HG03103 (cell line): ENCODE measurements around the gene MYO3A.
"Not testable (repeated sequence)": the region's sequence is repeated elsewhere in the genome, so short reads cannot be mapped to it uniquely, and the experiment has no call there.

Experiments used
- ATAC-seq: cut with Tn5 transposase; IDR thresholded peaks from one replicate; pipeline ENCODE4 v1.9.1; 2021; ENCODE audit warnings: low read depth; ENCODE audit not compliant: unreplicated experiment

MYO3A gene

GRCh38 chr10:25978771-25979170, 44.7 kb downstream of the MYO3A start:
- no peak for ATAC-seq

GRCh38 chr10:25982107-25982506, 48.1 kb downstream of the MYO3A start:
- no peak for ATAC-seq

DNA sequence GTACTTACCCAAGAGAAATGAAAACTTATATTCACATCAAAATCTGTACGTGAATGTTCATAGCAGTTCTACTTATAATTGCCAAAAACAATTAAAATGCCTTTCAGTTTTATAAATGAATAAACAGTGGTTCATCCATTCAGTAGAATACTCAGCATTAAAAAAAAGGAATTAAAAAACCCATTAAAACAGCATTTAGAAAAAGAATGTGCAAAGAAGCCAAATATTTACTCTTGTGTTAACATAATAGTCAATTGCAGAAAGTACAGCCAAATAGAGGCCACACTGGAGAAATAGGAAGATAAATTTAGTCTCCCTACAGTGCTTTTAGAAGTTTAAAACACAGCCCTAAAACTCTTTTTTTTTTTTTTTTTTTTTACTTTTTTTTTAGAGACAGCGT, 54.6 kb downstream of the MYO3A start:
- ATAC-seq = no peak

DNA sequence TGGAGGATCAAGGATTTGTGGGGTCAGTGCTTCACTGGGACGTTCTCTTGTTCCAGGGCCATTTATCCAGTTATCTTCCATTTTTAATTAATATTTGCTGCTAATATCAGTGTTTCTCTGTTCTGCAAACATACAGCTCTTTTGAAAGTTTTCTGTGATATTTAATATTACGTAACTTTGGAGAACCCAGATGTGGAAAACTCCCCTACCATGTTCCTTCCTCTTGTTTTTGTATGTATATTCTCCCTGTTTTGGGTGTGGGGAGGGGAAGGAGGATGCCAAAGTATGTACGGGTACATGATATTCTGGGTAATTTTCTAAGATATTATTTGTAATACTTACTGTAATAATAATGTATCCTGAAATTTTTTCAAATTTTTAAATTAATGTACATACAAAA, 55.9 kb downstream of the MYO3A start:
- no peak for ATAC-seq

DNA sequence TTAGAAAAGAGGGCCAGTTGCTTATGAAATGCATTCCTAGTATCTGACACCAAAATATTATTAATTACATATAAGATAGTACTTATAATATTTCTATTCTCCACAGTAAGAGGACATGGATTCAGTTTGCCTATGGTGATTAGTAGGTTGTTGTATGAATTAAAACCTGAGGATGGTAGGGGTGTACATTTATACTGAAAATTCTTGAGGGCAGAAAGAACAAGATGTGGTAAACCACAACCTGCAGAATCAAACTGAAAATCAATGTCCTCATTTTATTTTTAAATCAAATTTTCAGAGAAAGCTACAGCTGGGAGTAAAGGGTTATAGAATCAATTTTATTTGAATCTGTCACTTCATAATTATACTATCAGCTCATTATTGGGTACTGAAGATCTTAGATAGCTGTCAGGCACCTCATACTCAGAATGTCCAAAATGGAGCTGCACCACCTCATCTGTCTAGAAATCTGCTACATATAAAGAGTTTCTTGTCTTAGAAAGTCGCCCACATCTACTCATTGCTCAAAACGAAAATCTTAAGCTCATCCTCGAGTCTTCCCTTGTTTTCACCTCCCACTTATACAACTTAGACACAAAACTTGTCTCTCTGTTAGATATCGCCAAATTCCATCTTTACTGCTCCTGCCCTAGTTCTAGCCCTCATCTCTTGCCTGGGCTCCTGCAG, 65.4 kb downstream of the MYO3A start:
- ATAC-seq = no peak

DNA sequence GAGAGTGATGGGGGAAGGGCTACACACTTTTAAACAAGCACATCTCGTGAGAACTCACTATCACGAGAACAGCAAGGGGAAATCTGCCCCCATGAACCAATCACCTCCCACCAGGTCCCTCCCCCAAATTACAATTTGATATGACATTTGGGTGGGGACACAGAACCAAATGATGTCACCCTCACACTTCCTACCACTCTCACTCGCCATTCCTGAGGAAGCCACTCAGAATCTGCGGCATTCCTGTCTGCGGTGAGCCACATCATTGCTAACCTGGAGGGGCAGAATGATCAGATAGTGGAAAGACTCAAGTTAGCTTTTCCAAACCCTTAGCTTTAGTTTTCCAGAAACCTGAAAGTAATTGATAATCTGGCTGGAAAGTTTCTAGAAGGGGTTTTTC, 66.9 kb downstream of the MYO3A start:
- ATAC-seq = no peak

- not testable (repeated sequence) for ATAC-seq
Observed at GRCh38 chr10:26002466-26002865, 68.4 kb downstream of the MYO3A start.

DNA sequence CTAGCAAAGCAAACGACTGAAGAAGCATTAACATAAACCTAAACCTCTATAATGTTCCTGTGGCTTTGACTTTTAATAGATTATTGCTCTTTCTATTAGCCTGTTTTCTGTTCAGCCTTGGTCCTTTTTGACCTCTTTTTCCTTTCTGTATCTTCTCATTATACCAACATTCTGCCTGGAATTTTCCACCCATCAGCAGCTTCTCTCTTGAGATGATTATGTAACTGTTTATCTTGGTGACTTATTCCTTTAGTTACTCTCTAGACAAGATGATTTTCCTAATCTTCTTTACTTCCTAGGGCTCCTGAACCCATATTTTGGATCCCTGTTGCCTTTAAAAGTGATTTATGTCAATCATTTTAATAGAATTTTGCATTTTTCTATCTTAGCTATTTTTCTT, 81.1 kb downstream of the MYO3A start:
- ATAC-seq = no peak

DNA sequence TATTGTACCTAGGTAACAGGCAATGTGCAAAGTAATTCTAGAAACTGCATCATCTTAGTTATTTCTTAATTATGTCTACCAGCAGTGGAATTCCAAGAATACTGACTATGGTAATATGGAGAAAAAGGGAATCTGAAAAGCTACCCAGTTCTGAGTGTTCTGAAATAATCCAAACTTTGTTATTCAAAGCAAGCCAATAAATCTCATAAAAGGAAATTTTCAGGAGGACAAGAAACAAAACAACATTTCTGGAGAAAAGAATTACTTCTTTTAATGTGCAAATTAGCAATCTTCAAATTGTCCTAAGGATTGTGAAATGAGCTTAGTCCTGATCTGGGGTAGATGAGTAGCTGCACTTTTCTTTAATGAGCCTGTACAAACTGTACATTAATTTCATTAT, 88.8 kb downstream of the MYO3A start:
- no peak for ATAC-seq

DNA sequence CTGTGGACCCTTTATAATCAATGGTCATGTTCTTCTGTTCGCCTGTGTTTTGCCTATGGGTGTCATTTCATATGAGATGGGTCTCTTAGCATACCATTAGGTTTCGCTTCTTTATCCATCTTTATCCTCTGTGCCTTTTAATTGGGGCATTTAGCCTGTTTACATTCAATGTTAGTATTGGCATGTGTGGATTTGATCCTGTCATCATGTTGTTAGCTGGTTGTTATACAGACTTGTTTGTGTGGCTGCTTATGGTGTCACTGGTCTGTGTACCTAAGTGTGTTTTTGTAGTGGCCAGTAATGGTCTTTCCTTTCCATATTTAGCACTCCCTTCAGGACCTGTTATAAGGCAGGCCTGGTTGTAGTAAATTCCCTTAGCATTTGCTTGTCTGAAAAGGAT, 90.3 kb downstream of the MYO3A start:
- ATAC-seq = no peak

- no peak for ATAC-seq
Observed at GRCh38 chr10:26025523-26025922, 91.5 kb downstream of the MYO3A start.

- no peak for ATAC-seq
Observed at GRCh38 chr10:26029858-26030257, 95.8 kb downstream of the MYO3A start.

- ATAC-seq = no peak
Observed at GRCh38 chr10:26031300-26031699, 97.3 kb downstream of the MYO3A start.

DNA sequence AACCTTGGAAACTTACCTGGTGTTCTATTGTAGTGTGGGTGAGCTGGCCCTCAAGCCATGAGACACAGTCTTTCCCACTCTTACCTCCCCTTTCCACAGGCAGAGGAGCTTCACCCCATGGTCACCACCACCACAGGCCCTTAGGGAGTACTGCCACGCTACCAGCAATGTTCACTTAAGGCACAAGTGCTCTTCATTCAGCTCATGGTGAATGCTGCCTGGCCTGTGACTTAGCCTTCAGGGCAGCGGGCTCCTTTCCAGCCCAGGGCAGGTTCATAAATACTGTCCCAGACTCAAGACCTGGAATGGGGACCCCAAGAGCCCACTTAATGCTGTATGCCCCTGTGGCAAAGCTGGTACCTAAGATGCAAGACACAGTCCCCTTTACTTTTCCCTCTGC, 109.4 kb downstream of the MYO3A start:
- no peak for ATAC-seq

GRCh38 chr10:26044141-26044749, 110.2 kb downstream of the MYO3A start:
- ATAC-seq = no peak

DNA sequence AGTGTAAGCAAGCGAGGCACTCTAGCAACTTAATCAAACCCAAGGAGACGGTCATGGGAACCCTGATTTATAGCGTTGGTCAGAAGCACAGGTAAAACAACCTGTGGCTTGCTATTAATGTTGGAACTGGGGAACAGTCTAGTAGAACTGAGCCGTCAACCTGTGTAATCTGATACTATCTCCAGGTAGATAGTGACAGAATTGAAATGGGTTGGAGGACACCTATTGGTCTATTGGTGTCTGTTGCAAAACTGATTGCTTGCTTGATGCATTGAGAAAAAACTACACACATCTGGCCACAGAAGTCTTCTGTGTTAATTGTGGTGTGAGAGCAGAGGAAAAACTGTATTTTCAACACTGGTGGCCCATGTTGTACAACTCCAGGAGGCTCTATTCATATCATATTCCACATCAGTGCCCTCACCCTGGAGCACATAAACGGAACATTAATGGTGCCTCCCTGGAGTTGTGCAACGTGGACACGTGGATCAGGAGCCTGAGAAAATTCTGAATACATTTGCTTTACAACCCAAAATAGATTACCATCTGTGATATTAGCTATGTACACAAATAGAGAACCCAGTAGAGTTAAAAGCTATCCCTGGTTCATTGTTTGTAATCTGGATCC, 112.2 kb downstream of the MYO3A start:
- no peak for ATAC-seq

GRCh38 chr10:26048756-26049155, 114.7 kb downstream of the MYO3A start:
- ATAC-seq = no peak

DNA sequence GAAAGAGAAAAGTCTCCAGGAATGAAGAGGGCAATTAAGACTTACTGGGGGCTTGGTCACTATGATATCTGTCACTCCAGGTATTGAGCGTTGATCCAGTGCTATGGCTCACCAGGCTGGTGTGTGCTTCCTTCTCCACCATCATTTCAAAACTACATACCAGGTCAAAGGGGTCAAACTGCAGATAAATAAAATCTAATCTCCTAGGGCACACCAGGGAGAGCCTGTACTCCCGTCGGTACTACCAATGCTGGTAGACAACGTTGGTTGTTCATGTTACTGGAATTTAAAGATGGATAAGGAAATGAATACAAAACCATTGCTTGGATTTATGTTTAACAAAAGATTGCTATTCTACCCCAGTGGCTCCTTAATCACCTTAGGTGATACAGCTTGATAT, 118.3 kb downstream of the MYO3A start:
- no peak for ATAC-seq

DNA sequence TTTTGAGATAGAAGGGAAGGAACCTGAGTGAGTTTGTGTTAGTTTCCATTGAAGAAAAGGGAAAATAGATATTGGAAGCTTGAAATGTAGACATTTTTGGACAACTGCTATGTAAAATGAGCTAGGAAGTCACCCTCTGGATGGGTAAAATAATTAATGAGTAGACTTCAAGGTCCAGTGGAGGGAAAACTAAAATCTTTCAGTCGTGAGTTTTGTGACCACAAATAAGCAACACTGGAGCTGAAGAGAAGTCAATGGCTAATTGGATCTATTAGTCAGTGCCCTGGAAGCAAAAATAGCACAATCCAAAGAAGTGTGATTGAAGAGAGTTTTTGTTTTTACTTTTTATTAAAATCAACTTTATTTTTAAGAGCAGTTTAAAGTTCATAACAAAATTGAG, 123.4 kb downstream of the MYO3A start:
- ATAC-seq = no peak

GRCh38 chr10:26064106-26064505, 130.1 kb downstream of the MYO3A start:
- ATAC-seq = no peak

GRCh38 chr10:26067680-26068079, 133.7 kb downstream of the MYO3A start:
- ATAC-seq = no peak

GRCh38 chr10:26080971-26081370, 146.9 kb downstream of the MYO3A start:
- not testable (repeated sequence) for ATAC-seq
